WERI-Rb-1 (cell line): ENCODE measurements around the gene SFMBT2.

ENCODE experiments used
- DNase-seq: peaks from one replicate; pipeline ENCODE4 v3.0.0-alpha.2; 2020
- H3K27ac ChIP-seq: fragments of 250-450 bp; sonication (Bioruptor Pico); 2 replicates; pipeline ENCODE4 v1.5.1; 2020; ENCODE audit warnings: mild to moderate bottlenecking, moderate library complexity
- H3K27me3 ChIP-seq: fragments of 250-450 bp; sonication (Bioruptor Pico); 2 replicates; pipeline ENCODE4 v1.5.1; 2021; ENCODE audit warnings: mild to moderate bottlenecking, low read depth, moderate library complexity; ENCODE audit not compliant: insufficient read depth, severe bottlenecking
- H3K36me3 ChIP-seq: fragments of 250-450 bp; sonication (Bioruptor Pico); 2 replicates; pipeline ENCODE4 v1.5.1; 2020; ENCODE audit warnings: mild to moderate bottlenecking, moderate library complexity
- H3K4me3 ChIP-seq: 2 replicates; pipeline ENCODE4 v1.5.1; 2011; ENCODE audit warnings: low read depth, mild to moderate bottlenecking, control low read depth, low read length
- H3K9me3 ChIP-seq: fragments of 250-450 bp; sonication (Bioruptor Pico); 2 replicates; pipeline ENCODE4 v1.5.1; 2021; ENCODE audit warnings: mild to moderate bottlenecking, moderate library complexity; ENCODE audit not compliant: severe bottlenecking
- CTCF ChIP-seq: IDR thresholded peaks from 2 replicates; pipeline ENCODE4 v1.5.1; 2011; ENCODE audit warnings: low read depth, mild to moderate bottlenecking, control low read depth, inconsistent platforms, low read length

Gene SFMBT2

GRCh38 chr10:7181420-7181819, 229.4 kb downstream of the SFMBT2 start:
- Histone ChIP-seq H3K27me3 (peaks cover 5% of the 10 kb centered on the region), H3K4me3 (no peak overlapping the region), H3K36me3 (no peaks in the 10 kb centered on the region), H3K9me3 (no peaks in the 10 kb centered on the region), H3K27ac (no peak overlapping the region)
- no peak for TF ChIP-seq CTCF
- no peak for DNase-seq

GRCh38 chr10:7179536-7179935, 231.3 kb downstream of the SFMBT2 start:
- peaks cover 5% of the 10 kb centered on the region for H3K27me3 ChIP-seq
- DNase-seq: no peak
- TF ChIP-seq CTCF: no peak

GRCh38 chr10:7173948-7174347, 236.9 kb downstream of the SFMBT2 start:
- Histone ChIP-seq H3K27ac (no peak overlapping the region), H3K27me3 (peaks cover 5% of the 10 kb centered on the region), H3K36me3 (no peaks in the 10 kb centered on the region), H3K9me3 (no peaks in the 10 kb centered on the region), H3K4me3 (no peak overlapping the region)
- no peak for DNase-seq
- TF ChIP-seq CTCF: no peak

More at GRCh38 chr10:7179536-7179935, 231.3 kb downstream of the SFMBT2 start:
- H3K36me3 ChIP-seq: no peaks in the 10 kb centered on the region
- H3K27ac ChIP-seq: no peak overlapping the region
- no peak overlapping the region for H3K4me3 ChIP-seq
- H3K9me3 ChIP-seq: no peaks in the 10 kb centered on the region

GRCh38 chr10:7171825-7172224, 239.0 kb downstream of the SFMBT2 start:
- no peak for TF ChIP-seq CTCF
- Histone ChIP-seq H3K27ac (no peak overlapping the region), H3K27me3 (no peaks in the 10 kb centered on the region), H3K4me3 (no peak overlapping the region), H3K9me3 (no peaks in the 10 kb centered on the region), H3K36me3 (no peaks in the 10 kb centered on the region)
- DNase-seq: no peak

GRCh38 chr10:7170626-7171322, 240.1 kb downstream of the SFMBT2 start:
- Histone ChIP-seq H3K9me3 (no peaks in the 10 kb centered on the region), H3K27ac (no peak overlapping the region), H3K4me3 (no peak overlapping the region), H3K36me3 (no peaks in the 10 kb centered on the region), H3K27me3 (no peaks in the 10 kb centered on the region)
- DNase-seq: no peak
- no peak for TF ChIP-seq CTCF

GRCh38 chr10:7168414-7168813, 242.4 kb downstream of the SFMBT2 start:
- no peak for TF ChIP-seq CTCF
- Histone ChIP-seq H3K4me3 (no peak overlapping the region), H3K27ac (no peak overlapping the region), H3K27me3 (no peaks in the 10 kb centered on the region), H3K9me3 (no peaks in the 10 kb centered on the region), H3K36me3 (no peaks in the 10 kb centered on the region)
- no peak for DNase-seq
